Stimulated activated CD8-positive, alpha-beta memory T cell treated with anti-CD3 and anti-CD28 coated beads, Interleukin-7, amount 100 ng/mL, for 24 hours (primary cell): Measurements from ENCODE around the gene GIMAP4.
"Not testable (repeated sequence)": the region's sequence is repeated elsewhere in the genome, so short reads cannot be mapped to it uniquely, and the experiment has no call there.

Source experiments
- DNase-seq: peaks from one replicate; pipeline ENCODE4 v3.0.0-alpha.2; 2020; ENCODE audit warnings: low read depth

Gene GIMAP4

DNA sequence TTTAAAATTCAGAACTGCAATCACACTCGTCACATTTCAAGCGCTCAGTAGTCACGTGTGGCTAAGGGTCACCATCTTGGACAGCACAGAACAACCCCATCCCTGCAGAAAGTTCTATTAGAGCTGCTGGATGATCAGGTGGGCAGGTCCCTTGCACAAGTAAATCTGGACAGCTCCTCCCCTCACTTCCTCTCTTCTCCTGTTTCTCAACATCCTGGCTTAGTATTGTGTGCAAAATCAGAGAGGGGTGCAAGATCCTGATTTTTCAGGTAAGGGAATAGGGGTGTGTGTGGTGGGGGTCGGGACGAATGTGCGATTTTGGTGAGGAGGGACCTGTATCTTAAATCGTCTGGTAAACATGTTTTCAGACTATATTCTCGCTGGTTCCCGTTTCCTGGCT lies at the start of gene GIMAP4:
Gene GIMAP4, plus strand, starts transcription at position 222 of the 400 bp plus-strand sequence. CDS start 2,512 bp downstream, outside the sequence.
- no peak for DNase-seq

DNA sequence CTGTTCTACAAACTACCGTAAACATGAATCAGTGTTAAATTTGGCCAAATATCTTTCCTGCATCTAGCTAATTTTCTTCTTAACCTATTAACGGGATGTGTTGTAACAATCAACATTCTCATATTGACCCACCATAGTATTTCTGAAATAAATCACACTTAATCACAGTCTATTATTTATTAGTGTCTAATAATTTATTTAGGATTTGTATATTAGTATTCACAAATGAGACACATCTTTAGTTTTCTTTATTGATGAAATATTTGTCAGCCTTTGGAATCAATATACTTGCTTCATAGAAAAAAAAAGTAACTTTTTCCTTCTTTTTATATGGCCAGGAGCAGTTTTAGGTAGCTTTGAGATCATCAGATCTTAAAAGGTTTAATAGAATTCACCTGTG lies 47.9 kb upstream of the GIMAP4 start:
- DNase-seq = no peak

DNA sequence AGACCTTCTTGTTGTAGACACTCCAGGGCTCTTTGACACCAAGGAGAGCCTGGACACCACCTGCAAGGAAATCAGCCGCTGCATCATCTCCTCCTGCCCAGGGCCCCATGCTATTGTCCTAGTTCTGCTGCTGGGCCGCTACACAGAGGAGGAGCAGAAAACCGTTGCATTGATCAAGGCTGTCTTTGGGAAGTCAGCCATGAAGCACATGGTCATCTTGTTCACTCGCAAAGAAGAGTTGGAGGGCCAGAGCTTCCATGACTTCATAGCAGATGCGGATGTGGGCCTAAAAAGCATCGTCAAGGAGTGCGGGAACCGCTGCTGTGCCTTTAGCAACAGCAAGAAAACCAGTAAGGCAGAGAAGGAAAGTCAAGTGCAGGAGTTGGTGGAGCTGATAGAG lies 47.0 kb upstream of the GIMAP4 start:
- DNase-seq = no peak

DNA sequence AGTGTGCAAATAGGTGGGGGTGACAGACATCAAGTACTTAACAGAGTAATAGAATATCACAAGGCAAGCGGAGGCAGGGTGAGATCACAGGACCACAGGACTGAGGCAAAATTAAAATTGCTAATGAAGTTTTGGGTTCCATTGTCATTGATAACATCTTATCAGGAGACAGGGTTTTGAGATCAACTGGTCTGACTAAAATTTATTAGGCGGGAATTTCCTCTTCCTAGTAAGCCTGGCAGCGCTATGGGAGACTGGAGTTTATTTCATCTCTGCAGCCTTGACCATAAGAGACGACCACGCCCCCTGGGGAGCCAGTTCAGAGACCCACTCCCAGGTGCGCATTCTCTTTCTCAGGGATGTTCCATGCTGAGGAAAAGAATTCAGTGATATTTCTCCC lies 44.3 kb upstream of the GIMAP4 start:
- DNase-seq = not testable (repeated sequence)

GRCh38 chr7:150524018-150524417 lies 43.2 kb upstream of the GIMAP4 start:
- no peak for DNase-seq

DNA sequence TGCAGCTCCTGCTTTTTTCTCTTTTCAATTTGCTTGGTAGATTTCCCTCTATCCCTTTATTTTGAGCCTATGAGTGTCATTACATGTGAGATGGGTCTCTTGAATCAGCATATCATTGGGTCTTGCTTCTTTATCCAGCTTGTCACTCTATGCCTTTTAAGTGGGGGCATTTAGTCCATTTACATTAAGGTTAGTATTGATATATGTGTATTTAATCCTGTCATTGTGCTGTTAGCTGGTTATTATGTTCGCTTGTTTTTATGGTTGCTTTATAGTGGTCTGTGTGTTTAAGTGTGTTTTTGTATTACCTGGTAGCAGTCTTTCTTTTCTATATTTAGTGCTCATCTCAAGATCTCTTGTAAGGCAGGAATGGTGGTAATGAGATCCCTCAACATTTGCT lies 35.5 kb upstream of the GIMAP4 start:
- no peak for DNase-seq

DNA sequence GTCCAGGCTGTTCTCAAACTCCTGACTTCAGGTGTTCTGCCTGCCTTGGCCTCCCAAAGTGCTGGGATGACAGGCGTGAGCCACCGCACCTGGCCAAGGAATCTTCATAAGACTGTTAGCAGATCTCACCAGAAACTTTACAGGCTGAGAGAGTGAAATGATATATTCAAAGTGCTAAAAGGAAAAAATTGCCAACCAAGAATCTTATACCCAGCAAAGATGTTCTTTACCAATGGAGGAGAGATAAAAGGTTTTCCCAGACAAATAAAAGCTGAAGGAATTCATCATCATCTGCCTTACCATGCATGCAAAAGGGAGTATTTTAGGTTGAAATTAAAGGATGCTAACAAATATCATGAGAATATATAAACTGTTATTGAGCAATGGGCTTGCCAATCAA lies 28.9 kb upstream of the GIMAP4 start:
- DNase-seq = no peak

- no peak for DNase-seq
Measured at GRCh38 chr7:150553163-150553562, 14.0 kb upstream of the GIMAP4 start.

- no peak for DNase-seq
Measured at GRCh38 chr7:150556521-150557138, 10.6 kb upstream of the GIMAP4 start.

- no peak for DNase-seq
Measured at GRCh38 chr7:150560486-150560885, 6.7 kb upstream of the GIMAP4 start.

GRCh38 chr7:150562919-150563318 lies 4.3 kb upstream of the GIMAP4 start:
- DNase-seq = no peak

DNA sequence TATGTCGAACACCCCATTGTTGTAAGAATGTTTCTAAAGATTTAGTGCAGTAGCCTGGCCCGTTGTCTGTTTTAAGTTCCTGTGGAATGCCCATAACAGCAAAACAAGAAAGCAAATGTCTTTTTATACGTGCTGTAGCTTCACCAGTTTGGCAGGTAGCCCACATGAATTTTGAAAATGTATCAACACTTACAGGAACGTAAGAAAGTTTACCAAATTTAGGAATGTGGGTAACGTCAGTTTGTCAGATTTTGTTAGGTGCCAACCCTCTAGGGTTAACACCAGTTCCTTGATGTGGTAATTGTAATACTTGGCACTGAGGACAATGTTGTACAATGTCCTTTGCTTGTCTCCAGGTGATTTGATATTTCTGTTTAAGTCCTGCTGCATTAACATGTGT lies 3.2 kb upstream of the GIMAP4 start:
- DNase-seq = no peak

- no peak for DNase-seq
Measured at GRCh38 chr7:150564566-150564965, 2.6 kb upstream of the GIMAP4 start.

- no peak for DNase-seq
Measured at GRCh38 chr7:150565239-150565638, 2.0 kb upstream of the GIMAP4 start.

DNA sequence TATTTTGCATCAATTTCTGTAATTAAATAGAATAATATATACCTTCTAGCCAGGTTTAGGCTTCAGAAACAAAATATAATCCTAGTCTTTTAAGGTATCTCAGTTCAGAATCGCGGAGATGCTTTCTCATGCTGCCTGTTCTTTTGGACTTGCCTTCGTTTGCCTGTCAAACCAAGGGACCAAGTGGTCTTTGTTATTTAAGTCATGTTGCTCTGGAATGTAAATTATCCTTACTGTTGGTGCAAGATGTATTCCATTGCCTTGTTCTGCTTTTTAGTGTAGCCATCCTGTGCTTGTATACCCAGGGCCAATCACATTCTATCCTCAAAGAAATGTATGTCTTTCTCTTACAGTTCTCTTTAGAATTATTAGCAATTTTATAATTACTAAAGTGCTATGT lies 1.1 kb upstream of the GIMAP4 start:
- DNase-seq = no peak

- no peak for DNase-seq
Measured at GRCh38 chr7:150566572-150566971, 618 bp upstream of the GIMAP4 start.

DNA sequence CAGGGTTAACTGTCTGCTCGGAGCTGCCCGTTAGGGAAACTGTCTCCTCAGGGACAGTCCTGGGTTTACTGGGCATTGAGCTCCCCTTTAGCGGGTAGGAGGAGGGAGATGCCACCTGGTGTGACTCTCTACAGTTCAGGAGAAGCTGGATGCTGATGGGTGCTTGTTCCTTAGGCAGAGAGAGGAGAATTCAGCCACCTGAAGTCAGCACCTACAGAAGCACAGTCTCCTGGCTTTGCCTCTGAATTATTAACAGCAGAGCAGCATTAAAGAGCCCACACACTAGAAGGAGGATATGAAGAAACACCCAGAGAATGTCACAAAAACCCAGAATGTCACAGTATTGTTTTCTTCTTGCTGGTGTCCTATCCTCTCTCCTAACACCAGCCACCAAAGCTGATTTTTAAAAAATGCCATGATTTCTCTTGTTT lies 696 bp downstream of the GIMAP4 start:
- DNase-seq = no peak

DNA sequence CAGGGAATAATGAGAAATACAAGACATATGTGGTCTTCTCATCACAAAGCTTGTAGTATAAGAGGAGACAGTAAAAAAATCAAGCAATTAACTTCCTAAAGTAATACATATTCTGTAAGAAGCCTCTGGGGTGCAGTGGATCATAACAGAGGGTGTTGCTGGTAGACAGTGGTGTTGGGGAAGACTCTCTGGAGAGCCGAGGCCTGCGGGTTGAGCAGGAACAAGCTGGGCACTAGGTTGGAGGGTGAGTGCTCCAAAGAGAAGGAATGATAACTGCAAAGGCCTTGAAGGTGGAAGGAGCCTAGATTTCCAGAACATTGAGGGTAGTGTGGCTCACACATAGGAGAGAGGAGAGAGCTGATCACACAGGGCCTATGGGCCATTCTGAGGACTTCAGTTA lies 1.5 kb downstream of the GIMAP4 start:
- DNase-seq = no peak

DNA sequence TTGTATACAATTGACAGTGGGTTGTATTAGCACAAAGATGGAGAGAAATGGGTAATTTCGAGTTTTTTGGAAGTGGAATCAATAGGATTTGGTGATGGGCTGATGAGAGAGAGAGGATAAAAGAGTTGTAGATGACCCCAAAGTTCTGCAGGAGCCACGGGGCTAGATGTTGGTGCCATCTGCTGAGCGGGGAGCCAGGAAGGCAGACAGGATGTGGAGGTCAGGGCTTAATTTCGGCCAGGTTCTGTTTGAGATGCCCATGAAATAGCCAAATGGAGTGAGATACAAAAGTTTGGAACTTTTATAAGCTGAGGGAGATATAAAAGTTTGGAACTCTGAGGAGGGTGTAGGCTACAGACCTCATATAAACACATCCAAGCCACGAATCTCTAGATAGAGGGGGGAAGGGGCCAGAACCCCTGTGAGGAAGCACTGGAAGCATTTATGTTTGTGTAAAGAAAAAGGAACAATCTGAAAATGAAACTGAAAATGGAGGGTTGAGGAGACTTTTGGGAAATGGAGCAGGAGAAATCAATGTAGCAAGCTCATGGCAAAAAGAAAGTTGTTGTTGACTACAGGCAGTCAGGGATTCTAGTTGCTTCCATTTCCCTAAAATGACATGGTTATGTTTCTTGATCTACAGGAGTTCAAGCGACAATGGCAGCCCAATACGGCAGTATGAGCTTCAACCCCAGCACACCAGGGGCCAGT lies 2.2 kb downstream of the GIMAP4 start:
- no peak for DNase-seq

DNA sequence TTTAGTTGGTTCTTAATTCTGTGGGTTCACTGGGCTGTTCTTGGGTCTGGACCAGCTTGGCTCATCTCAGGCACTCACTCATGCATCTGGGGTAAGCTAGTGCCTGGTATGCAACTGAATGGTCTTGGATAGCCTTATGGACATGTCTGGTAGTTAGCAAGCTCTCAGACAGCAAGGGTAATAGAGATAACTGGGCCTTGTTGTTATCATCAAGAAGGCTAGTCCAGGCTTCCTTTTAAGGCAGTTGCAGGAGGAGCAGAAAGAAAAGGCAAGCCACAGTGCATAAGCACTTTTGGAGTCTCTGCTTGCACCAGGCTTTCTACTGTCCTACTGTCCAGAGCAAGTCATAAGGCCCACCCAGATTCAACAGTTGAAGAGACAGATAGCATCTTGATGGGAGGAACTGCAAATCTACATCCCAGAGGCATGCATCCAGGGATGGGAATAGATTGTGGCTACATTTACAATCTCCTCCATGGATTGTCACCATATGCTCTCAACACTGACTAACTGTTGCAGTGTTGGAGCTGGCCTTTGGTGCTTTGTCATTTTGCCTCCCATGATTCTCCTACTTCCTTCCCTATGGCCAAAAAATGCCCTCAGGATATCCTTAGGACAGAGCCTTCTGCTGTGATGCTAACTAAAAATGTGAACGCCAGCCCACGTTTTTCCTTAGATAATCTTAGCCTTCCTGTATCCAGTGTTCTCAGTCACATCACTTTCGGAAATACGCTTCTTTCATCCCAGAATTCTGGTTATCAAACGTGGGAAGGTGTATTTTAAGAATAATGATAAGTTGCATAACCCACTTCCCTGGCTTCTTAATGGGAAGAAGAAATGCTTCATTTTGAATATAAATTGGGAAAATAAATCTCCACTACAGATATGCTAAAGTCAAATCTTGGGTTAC lies 3.6 kb downstream of the GIMAP4 start:
- DNase-seq = no peak

- no peak for DNase-seq
Measured at GRCh38 chr7:150572496-150572895, 5.3 kb downstream of the GIMAP4 start.

GRCh38 chr7:150579979-150580637 lies 12.9 kb downstream of the GIMAP4 start:
- DNase-seq = not testable (repeated sequence)
